HPDE6-E6E7 (cell line): ENCODE data around the gene KIFC3.
"Not testable (repeated sequence)": the region's sequence is repeated elsewhere in the genome, so short reads cannot be mapped to it uniquely, and the experiment has no call there.

Experiments used
- DNase-seq: peaks from one replicate; pipeline ENCODE4 v3.0.0; 2011; ENCODE audit warnings: missing footprints; ENCODE audit errors: extremely low spot score

Gene KIFC3

DNA sequence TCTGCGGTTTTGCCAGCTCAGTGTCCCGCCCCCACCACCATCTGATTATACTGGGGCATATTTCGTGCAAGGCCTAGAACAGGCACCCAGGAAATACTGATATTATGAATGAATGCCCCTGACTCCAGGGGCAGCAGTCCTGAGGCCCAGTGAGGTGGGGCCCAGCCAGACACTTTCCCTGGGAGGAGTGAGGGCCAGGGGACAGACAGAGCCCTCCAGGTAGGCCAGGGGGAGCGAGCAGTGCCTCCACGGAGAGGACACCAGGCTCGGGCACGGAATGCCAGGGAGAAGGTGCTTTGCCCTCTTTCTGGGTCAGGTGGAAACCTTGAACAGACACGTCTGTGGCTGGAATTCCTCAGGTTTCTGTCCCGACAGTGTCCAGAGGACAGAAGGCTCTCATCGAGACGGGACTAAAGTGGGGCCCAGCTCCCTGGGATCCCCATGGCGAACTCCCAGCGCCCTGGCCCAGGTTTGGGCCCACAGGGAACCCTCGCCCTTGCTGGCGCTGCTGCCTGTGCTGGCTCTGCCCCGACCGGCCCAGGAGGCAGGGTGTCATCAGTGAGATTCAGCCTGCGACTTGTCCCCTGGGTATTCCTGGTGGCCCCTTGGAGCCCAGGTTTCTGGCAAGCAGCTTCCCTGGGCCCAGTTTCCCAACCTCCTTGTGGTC lies 62.4 kb downstream of the KIFC3 start:
- no peak for DNase-seq

DNA sequence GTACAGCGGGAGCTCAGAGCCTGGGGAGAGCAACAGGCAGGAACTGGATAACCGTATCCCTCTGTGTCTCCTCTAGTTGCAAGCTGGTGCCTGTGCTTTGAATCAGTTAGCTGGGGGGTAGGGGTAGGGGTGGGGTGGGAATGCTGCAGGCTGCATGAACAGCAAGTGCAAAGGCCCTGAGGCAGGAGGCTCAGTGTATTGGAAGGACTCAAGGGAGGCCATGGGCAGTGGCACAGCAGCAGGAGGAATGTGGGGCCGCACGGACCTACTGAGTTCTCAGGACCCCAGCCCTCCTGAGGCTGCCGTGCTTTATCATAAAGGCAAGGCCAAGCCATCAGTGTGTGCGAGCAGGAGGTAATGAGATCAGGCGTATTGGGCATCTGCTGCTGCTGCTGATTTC lies 63.4 kb downstream of the KIFC3 start:
- no peak for DNase-seq

DNA sequence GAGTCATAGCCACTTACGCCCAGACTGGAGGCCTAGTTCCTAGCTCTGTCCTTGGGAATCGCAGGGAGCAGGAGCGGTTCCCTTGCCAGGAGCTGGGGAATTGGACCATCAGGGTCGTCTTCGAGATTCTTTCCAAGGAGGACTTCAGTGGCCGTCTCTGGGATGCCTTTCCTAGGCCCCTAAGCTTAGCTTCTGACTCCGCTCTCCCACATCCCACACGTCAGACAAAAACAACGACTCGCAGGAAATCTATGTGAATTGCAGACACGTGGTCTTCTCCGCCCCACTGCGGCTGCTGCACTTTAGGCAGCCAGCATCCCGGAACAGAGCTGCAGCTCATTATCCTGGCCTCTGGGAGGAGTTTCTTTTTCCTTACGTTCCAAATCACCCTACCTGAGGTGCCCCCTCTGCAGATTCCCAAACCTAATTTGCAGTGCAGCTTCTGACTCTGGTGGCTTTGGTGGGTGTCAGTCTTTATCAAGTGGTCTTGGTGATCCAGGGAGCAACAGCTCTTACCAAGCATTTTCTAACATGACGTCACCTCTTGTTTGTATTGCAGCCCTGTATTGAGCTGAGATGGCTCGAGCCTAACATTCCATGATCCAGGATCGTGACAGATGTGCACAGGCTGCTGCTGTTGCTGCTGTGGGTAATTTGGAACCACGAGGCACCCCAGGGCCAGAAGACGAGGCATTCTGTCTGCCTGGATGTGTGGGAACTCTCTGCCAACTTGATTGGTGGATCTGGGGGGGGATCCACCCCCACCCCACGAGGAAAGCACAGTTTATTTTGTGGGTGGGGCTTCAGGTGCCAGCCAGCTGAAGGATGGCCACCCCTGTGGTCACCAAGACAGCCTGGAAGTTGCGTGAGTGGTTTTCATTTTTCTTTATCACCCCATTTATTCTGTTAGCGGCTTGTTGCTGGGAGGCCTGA lies 65.6 kb downstream of the KIFC3 start:
- DNase-seq = peak; percentile 73

DNA sequence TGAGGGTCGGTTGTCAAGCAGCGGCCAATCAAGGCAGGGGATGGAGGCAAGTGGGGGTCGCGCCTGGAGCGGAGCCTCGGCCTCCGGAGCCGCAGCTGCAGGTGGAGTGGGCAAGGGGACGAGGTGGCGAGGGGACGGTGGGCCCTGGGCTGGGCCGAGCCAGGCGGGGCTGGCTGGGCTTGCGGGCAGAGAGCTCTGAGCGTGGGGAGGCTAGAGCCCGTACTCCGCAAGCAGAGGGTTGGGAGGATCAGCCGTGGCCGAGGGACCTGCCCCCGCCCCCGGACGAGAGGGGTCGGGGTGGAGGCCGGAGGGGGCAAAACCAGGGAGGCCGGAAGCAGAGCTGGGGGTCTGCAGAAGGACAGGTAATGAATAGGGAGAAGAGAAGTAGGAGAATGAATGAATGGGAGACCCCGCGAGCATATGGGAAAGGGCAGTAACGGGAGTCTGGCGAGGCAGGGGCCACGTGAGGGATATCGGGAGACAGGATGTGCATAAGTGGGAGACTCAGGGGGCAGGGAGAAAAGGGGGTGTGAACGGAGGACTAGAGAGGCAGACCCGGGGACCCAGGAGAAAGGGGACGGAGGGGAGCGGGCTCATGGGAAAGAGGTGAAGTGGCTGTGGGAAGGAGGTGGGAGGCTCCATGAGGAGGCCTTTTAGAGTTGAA lies 66.4 kb downstream of the KIFC3 start, which contains the start of gene KATNB1:
KATNB1 (plus strand) TSS at position 16 of the 664 bp plus-strand sequence. CDS start 1,474 bp downstream, outside the sequence.
- no peak for DNase-seq

DNA sequence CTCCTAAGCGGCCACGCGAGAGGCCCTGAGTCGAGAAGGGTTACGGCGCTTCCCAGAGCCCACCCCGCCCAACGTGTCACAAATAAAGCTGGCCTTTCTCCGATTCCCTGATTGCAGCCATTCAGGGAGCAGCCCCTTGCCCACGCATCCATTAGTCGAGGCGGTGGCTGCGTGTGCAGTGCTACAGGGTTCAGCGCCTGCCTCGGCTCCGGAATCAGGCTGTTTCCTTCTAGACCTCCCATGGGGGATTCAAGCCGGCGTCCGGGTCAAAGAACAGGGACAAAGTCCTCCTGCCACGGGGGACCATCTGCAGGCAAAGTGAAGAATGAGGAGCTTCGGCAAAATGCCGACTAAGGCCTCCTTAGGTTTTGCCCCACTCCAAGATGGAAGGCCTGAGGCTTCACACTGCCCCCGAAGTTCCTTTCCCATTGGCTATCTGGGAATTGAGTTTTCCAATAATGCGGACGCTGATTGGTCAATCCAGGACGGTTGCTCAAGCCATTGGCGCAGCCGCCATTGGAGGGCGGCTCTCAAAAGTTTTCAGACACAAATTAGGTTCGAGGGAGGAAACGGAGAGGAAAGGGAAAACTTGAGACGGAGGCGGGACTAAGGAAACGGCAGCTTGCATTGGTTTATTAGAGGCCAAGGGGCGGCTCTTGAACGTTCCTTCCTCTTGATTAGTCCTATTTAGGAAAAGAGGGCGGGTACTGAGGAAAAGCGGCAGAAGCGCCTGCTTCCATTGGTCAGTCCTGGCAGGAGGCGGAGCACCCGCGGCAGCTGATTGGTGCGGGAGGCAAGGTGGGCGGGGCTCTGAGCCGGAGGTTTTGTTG lies 67.2 kb downstream of the KIFC3 start:
- DNase-seq = peak; percentile 99

DNA sequence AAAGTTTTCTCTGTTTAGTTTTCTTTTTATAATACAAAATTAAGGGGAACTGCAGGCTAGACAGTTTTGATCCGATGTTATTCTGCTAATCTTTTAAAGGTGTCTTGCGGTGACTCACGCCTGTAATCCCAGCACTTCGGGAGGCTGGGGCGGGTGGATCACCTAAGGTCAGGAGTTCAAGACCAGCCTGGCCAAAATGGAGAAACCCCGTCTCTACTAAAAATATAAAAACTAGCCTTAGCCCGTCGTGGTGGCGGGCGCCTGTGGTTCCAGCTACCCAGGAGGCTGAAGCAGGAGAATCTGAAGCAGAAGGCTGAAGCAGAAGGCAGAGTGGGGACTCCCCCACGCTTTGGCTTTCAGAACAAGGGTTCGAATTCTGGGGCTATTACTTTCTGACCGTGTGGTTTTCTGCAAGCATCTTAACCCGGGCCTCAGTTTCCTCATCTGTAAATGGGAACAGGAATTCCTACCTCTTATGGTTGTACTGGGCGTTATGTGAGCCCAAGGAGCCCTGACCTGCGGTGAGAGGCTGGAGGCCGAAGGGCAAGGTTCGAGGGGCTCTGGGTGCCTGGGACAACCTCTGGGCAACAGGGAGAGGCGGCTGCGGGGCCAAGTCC lies 67.9 kb downstream of the KIFC3 start:
- no peak for DNase-seq

DNA sequence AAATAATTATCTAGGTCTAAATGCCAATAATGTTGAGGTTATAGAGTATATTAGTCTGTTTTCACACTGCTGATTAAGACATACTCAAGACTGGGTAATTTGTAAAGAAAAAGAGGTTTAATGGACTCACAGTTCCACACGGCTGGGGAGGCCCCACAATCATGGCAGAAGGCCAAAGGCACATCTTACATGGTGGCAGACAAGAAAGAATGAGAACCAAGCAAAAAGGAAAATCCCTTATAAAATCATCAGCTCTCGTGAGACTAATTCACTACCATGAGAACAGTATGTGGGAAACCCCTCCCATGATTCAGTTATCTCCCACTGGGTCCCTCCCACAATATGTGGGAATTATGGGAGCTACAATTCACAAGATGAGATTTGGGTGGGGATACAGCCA lies 69.6 kb downstream of the KIFC3 start:
- DNase-seq = no peak

DNA sequence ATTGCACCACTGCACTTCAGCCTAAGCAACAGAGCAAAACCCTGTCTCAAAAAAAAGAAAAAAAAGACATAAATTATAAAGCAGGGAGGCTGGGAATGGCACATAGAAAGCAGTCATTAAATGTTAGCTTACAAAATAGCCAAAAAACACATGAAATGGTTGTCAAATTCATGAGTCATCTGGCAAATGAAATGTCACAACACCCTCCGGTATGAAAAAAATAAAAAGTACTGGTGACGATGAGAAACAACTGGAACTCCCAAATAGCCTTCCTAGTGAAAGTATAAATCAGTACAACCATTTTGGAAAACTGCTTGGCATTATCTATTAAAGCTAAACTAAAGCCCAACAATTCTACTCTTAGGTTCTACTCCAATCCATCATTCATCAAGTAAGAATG lies 70.3 kb downstream of the KIFC3 start:
- DNase-seq = no peak

DNA sequence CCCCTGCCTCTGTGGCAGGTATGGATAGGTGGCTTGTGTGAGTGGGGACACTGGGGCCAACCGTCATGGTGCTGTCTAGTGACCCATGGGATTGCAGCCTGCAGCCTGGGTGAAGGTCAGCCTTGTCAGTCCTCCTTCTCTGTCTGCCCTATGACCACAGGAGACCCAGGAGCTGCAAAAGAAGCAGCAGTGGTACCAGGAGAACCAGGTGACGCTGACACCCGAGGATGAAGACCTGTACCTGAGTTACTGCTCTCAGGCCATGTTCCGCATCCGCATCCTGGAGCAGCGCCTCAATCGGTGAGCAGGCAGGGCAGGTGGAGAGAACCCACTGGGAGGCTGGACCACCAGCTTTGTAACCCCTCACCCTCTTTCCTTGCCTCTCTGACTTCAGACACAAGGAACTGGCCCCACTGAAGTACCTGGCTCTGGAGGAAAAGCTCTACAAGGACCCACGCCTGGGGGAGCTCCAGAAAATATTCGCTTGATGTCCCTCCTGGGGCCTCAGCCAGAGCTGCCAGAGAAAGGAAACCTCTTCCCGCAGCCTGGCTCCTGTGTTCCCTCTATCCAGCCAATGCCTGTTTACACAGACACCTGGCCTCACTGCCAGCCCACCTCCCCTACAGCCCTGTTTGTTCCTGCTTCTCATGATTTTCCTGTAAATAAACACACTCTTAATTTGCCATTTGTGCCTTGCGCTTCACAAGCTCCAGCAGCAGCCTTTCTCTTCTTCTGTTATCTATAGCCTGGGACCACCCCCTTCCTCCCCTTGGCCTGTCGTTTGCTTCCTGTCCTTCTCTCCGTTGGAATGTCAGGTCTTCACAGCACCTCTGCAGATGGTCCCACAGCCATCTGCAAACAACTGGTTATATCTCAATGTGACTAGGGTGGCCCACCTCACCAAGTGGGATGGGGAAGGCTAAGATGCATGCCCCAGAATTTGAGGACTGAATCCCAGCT lies 71.2 kb downstream of the KIFC3 start:
- no peak for DNase-seq

DNA sequence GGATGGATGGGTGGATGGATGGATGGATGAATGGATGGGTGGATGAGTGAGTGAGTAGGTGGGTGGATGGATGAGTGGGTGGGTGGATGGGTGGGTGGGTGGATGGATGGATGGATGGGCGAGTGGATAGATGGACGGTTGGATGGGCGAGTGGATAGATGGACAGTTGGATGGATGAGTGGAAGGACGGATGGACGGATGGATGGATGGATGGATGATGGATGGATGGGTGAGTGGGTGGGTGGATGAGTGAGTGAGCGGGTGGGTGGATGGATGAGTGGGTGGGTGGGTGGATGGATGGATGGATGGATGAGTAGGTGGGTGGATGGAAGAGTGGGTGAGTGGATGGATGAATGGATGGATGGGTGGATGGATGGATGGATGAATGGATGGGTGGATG lies 72.4 kb downstream of the KIFC3 start:
- not testable (repeated sequence) for DNase-seq

DNA sequence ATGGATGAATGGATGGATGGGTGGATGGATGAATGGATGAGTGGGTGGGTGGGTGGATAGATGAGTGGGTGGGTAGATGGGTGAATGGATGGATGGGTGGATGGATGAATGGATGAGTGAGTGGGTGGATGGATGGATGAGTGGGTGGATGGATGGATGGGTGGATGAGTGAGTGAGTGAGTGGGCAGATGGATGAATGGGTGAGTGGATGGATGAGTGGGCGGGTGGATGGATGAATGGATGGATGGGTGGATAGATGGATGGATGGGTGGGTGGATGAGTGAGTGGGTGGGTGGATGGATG lies 73.2 kb downstream of the KIFC3 start:
- no peak for DNase-seq

DNA sequence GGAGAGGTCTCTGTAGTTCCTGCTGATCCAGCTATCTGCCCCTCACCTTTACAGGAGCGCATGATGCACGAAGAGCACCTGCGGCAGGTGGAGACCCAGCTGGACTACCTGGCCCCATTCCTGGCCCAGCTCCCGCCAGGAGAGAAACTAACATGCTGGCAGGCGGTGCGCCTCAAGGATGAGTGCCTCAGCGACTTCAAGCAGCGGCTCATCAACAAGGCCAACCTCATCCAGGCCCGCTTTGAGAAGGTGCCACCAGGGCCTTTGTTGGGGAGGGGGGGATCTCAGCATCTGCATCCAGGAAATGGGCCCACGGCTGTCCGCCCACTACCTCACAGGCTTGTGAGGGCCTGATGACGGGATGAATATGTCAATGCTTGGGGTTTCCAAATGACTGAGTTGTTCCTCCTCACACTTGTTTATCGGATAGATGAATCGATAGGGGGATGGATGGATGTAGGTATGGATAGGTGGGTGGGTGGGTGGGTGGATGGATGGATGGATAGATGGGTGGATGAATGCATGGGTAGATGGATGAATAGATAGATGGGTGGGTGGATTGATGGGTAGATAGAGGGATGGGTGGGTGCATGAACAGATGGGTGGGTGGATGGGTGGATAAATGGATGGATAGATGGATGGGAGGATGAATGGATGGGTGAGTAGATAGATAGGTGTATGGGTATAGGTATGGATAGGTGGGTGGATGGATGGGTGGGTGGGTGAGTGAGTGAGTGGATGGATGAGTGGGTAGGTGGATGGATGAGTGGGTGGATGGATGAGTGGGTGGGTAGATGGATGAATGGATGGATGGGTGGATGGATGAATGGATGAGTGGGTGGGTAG lies 73.7 kb downstream of the KIFC3 start:
- no peak for DNase-seq

DNA sequence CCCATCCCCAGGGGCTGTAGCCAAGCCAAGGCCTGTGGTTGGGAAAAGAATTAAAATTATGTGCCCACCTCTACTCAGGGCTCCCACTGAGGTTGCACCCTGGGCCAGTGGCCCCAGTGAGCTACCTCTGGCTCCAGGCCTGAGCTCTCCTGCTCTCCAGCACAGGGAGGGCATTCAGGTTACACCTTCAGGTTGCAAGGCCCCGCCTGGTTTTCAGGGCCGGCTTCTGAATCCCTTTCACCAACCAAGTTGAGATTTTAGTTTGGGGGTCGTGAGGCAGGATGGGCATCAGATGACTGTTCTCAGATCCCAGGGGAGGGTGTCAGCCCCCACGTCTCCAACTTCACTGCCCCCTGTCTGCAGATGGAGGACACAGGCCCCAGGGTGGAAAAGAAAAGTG lies 74.7 kb downstream of the KIFC3 start:
- DNase-seq = no peak

DNA sequence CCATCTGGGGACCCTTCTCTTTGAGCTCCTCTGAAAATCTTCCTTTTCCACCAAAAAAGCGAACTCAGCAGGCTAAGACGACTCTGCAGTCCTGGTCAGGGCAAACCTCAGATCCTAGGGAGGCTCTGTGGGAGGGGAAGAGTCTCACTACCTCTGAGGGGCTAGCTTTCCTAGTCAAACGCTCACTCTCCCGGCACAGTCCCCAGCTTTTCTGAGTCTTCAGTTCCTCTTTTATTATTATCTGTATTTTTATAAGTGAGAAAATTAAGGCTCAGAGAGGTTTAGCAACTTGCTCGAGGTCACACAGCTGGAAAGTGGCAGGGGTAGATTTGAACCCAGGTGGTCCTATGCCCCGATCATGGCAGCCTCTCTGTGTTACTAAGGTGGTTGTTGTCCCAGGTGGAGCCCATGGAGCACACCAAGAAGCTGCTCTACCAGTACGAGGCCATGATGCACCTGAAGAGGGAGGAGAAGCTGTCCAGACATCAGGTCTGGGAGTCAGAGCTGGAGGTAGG lies 75.8 kb downstream of the KIFC3 start:
- no peak for DNase-seq

DNA sequence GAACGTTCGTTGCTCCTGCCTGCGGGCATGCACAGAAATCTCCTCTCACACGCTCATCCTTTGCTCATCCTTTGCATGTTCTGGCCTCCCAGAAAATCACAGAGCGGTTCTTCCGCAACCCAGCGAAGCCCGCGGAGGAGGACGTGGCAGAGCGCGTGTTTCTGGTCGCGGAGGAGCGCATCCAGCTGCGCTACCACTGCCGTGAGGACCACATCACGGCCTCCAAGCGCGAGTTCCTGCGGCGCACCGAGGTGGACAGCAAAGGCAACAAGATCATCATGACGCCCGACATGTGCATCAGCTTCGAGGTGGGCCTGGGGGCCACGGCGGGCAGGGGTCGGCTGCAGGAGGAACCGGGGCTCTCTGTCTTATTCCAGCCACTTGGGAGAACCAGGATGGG lies 76.3 kb downstream of the KIFC3 start:
- no peak for DNase-seq

DNA sequence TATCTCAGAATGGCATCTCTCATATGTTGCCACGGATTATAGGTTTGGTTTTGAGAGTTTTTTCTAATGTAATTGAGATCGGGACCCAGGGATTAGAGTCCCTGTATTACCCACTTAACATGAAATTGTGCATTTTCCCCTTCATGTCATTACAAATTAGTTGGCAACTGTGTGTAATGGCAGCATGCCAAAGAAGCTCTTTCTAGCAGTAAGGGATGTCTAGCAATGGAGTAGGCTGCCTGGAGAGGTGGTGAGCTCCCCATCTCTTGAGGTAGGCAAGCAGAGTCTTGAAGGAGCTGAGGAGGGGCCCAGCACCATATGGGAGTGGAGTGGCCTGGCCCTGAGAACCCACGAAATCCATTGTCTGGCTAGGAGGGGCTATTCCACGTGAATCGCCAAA lies 76.7 kb downstream of the KIFC3 start:
- no peak for DNase-seq

DNA sequence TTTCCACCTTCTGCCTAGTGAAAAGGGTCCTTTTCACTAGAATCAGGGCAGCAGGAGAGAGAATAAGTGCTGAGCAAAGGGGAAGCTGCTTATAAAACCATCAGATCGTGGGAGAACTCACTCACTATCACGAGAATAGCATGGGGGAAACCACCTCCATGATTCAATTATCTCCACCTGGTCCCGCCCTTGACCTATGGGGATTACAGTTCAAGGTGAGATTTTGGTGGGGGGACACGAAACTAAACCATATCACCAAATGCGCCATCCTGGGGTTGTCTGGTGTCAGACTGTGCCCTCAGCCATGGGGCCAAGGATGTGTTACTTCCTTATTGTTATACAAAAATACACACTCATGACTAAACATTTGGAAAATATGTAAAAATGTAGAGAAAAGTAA lies 77.1 kb downstream of the KIFC3 start:
- DNase-seq = no peak

DNA sequence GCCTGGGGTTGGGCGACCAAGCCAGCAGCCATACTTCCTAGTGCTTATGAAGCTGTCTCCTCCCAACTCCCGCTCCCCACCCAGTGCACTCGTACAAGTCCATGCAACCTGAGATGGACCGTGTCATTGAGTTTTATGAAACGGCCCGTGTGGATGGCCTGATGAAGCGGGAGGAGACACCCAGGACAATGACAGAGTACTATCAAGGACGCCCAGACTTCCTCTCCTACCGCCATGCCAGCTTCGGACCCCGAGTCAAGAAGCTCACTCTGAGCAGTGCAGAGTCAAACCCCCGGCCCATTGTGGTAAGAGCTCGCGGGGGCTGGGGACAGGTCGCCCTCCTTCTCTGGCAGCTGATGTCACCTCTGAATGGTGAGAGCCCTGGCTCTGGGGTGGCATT lies 77.8 kb downstream of the KIFC3 start:
- no peak for DNase-seq

DNA sequence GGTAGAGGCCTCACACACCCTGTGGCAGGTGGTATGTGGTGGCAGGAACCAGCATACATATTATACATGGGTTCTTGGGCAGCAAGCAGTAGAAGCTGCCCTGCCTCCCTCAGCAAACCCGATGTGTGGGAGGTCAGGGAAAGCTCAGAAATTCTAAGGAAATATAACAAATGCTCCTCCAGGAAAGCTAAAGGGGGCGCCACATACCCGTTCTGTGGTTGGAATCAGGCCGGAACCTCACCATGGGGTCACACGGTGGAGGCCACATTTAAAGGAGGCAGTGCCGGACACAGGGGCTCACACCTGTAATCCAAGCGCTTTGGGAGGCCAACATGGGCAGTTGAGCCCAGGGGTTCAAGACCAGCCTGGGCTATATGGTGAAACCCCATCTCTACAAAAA lies 79.1 kb downstream of the KIFC3 start:
- no peak for DNase-seq
